H9 (cell line): ENCODE results near the gene SMAD7. TPM values are rescaled to one million over a fixed set of nuclear protein-coding genes. Genes with fewer than 3 reads are reported as not detected.

Experiments
- DNase-seq: peaks from one replicate; pipeline ENCODE4 v3.0.0-alpha.2; 2017
- H2AFZ ChIP-seq: one replicate; pipeline ENCODE4 v1.6.1; 2013; ENCODE audit warnings: mild to moderate bottlenecking, low read length, control low read depth, moderate library complexity
- H2AK5ac ChIP-seq: 2 replicates; pipeline ENCODE4 v1.6.1; 2013; ENCODE audit warnings: low read length, control low read depth, mixed read lengths; ENCODE audit not compliant: insufficient read length
- H2BK120ac ChIP-seq: one replicate; pipeline ENCODE4 v1.6.1; 2013; ENCODE audit warnings: low read depth, mild to moderate bottlenecking, low read length, control low read depth, inconsistent platforms; ENCODE audit not compliant: poor library complexity, severe bottlenecking
- H2BK12ac ChIP-seq: 2 replicates; pipeline ENCODE4 v1.6.1; 2013; ENCODE audit warnings: low read length, control low read depth, mixed read lengths, low read depth; ENCODE audit not compliant: insufficient read length
- H2BK15ac ChIP-seq: 2 replicates; pipeline ENCODE4 v1.6.1; 2013; ENCODE audit warnings: low read depth, low read length, control low read depth
- H2BK20ac ChIP-seq: one replicate; pipeline ENCODE4 v1.6.1; 2013; ENCODE audit warnings: low read depth, mild to moderate bottlenecking, low read length, control low read depth, inconsistent platforms; ENCODE audit not compliant: poor library complexity, severe bottlenecking
- H2BK5ac ChIP-seq: 2 replicates; pipeline ENCODE4 v1.6.1; 2013; ENCODE audit warnings: low read length, control low read depth, mixed read lengths; ENCODE audit not compliant: insufficient read length
- H3K14ac ChIP-seq: 2 replicates; pipeline ENCODE4 v1.6.1; 2013; ENCODE audit warnings: low read length, control low read depth; ENCODE audit not compliant: insufficient read depth
- H3K18ac ChIP-seq: 2 replicates; pipeline ENCODE4 v1.6.1; 2013; ENCODE audit warnings: low read depth, mild to moderate bottlenecking, mixed read lengths, low read length, control low read depth; ENCODE audit not compliant: insufficient read length
- H3K23ac ChIP-seq: 2 replicates; pipeline ENCODE4 v1.6.1; 2013; ENCODE audit warnings: low read length, control low read depth, mixed read lengths, low read depth; ENCODE audit not compliant: insufficient read length
- H3K23me2 ChIP-seq: 2 replicates; pipeline ENCODE4 v1.6.1; 2013; ENCODE audit warnings: low read depth, mild to moderate bottlenecking, mixed read lengths, low read length, control low read depth; ENCODE audit not compliant: insufficient read length, poor library complexity, severe bottlenecking
- H3K27ac ChIP-seq: 2 replicates; pipeline ENCODE4 v1.5.1; 2013; ENCODE audit warnings: low read length, control low read depth, mixed read lengths, low read depth; ENCODE audit not compliant: insufficient read length
- H3K27me3 ChIP-seq: 2 replicates; pipeline ENCODE4 v1.6.1; 2013; ENCODE audit warnings: low read length, control low read depth, inconsistent platforms; ENCODE audit not compliant: insufficient read depth
- H3K4ac ChIP-seq: 2 replicates; pipeline ENCODE4 v1.6.1; 2013; ENCODE audit warnings: low read depth, mild to moderate bottlenecking, control low read depth, inconsistent platforms, low read length, moderate library complexity
- H3K4me1 ChIP-seq: 2 replicates; pipeline ENCODE4 v1.6.1; 2013; ENCODE audit warnings: low read length, control low read depth, inconsistent platforms; ENCODE audit not compliant: insufficient read depth
- H3K4me2 ChIP-seq: 2 replicates; pipeline ENCODE4 v1.6.1; 2013; ENCODE audit warnings: low read length, control low read depth, mixed read lengths; ENCODE audit not compliant: insufficient read length, insufficient read depth
- H3K56ac ChIP-seq: 2 replicates; pipeline ENCODE4 v1.6.1; 2013; ENCODE audit warnings: low read depth, mild to moderate bottlenecking, mixed read lengths, low read length, control low read depth; ENCODE audit not compliant: insufficient read length
- H3K79me1 ChIP-seq: 2 replicates; pipeline ENCODE4 v1.6.1; 2013; ENCODE audit warnings: low read depth, mild to moderate bottlenecking, moderate library complexity, low read length, control low read depth, inconsistent platforms; ENCODE audit not compliant: insufficient read depth, poor library complexity, severe bottlenecking
- H3K79me2 ChIP-seq: 2 replicates; pipeline ENCODE4 v1.6.1; 2013; ENCODE audit warnings: low read length, control low read depth, inconsistent platforms; ENCODE audit not compliant: insufficient read depth
- H3K9ac ChIP-seq: 2 replicates; pipeline ENCODE4 v1.6.1; 2013; ENCODE audit warnings: low read length, control low read depth, mixed read lengths; ENCODE audit not compliant: insufficient read length; ENCODE audit errors: extremely low read depth
- H3K9me3 ChIP-seq: one replicate; pipeline ENCODE4 v1.6.1; 2013; ENCODE audit warnings: low read depth, low read length, inconsistent platforms; ENCODE audit not compliant: control insufficient read depth
- H3T11ph ChIP-seq: one replicate; pipeline ENCODE4 v1.6.1; 2013; ENCODE audit warnings: mild to moderate bottlenecking, low read length, control low read depth, inconsistent platforms
- H4K20me1 ChIP-seq: one replicate; pipeline ENCODE4 v1.6.1; 2013; ENCODE audit not compliant: control insufficient read depth, insufficient read length, insufficient read depth
- H4K5ac ChIP-seq: 2 replicates; pipeline ENCODE4 v1.6.1; 2013; ENCODE audit warnings: low read depth, mild to moderate bottlenecking, mixed read lengths, low read length, control low read depth; ENCODE audit not compliant: insufficient read length
- H4K8ac ChIP-seq: replicated peaks from 2 replicates; pipeline ENCODE4 v1.6.1; 2013; ENCODE audit warnings: low read length, control low read depth, mixed read lengths, low read depth; ENCODE audit not compliant: insufficient read length
- H4K91ac ChIP-seq: 2 replicates; pipeline ENCODE4 v1.6.1; 2013; ENCODE audit warnings: low read depth, mild to moderate bottlenecking, moderate library complexity, mixed read lengths, low read length, control low read depth; ENCODE audit not compliant: insufficient read length
- H3K27ac Mint-ChIP-seq, 3 experiments: 2 replicates in 2 of 3; 3 replicates in 1 of 3; pipeline ENCODE4 v1.8.0; 2020 to 2021; ENCODE audit warnings: mixed read lengths in 3 of 3, mild to moderate bottlenecking in 1 of 3, moderate library complexity in 1 of 3
- H3K27me3 Mint-ChIP-seq: 2 replicates; pipeline ENCODE4 v1.8.0; 2021; ENCODE audit warnings: low read depth, mild to moderate bottlenecking, moderate library complexity, mixed read lengths
- H3K36me3 Mint-ChIP-seq, 3 experiments: 2 replicates in 2 of 3; 3 replicates in 1 of 3; pipeline ENCODE4 v1.8.0; 2020 to 2021; ENCODE audit warnings: low read depth in 3 of 3, mixed read lengths in 3 of 3; ENCODE audit not compliant: insufficient read depth in 1 of 3
- H3K4me1 Mint-ChIP-seq, 2 experiments: 2 replicates each; pipeline ENCODE4 v1.8.0; 2020; ENCODE audit warnings: mixed read lengths in 2 of 2
- H3K4me3 Mint-ChIP-seq, 2 experiments: 2 replicates in 1 of 2; 3 replicates in 1 of 2; pipeline ENCODE4 v1.8.0; 2020 to 2021; ENCODE audit warnings: mild to moderate bottlenecking in 2 of 2, mixed read lengths in 2 of 2, moderate library complexity in 1 of 2
- H3K9me3 Mint-ChIP-seq, 2 experiments: 2 replicates in 1 of 2; 3 replicates in 1 of 2; pipeline ENCODE4 v1.8.0; 2020; ENCODE audit warnings: mild to moderate bottlenecking in 2 of 2, mixed read lengths in 2 of 2, moderate library complexity in 1 of 2
- CTCF ChIP-seq: fragments of 200-600 bp; sonication (generic); conservative IDR thresholded peaks from 3 replicates; pipeline ENCODE4 v1.8.0; 2021; ENCODE audit warnings: antibody characterized with exemption, mild to moderate bottlenecking
- WGBS: extraction: QIAGEN DNeasy Blood & Tissue Kit; methylation state at CpG from one replicate; pipeline ENCODE4 v1.1.7; 2013; ENCODE audit warnings: missing lambda C conversion rate, low lambda C conversion rate, mixed read lengths; ENCODE audit not compliant: insufficient read length; ENCODE audit errors: extremely low coverage; 5-methylcytosine and 5-hydroxymethylcytosine counted together
- total RNA-seq: library from RNA; stranded (reverse); gene quantifications from 2 replicates; pipeline ENCODE4 v1.2.1, GENCODE V29; 2021

The SMAD7 gene
- total RNA-seq, 1 experiment from 2014 or later: 27.7 TPM

GRCh38 chr18:48955830-48956261, 5.1 kb upstream of the SMAD7 start:
- Histone ChIP-seq H3K27me3 (no peaks in the 10 kb centered on the region; the same call in 1 of the 2 replicates), H2BK15ac (no peak overlapping the region), H2BK120ac (no peak overlapping the region), H2AK5ac (no peak overlapping the region), H3T11ph (no peak overlapping the region), H3K4me2 (no peak overlapping the region), H3K4me1 (peaks cover 12% of the 10 kb centered on the region), H3K79me2 (no peaks in the 10 kb centered on the region; the same call in 1 of the 2 replicates), H2BK5ac (no peak overlapping the region), H2BK12ac (no peak overlapping the region), H3K27ac (no peak overlapping the region), H3K18ac (no peak overlapping the region), H3K9me3 (no peaks in the 10 kb centered on the region), H3K14ac (no peak overlapping the region), H3K23me2 (peaks cover 10% of the 10 kb centered on the region), H4K5ac (no peak overlapping the region), H4K8ac (no peak overlapping the region), H3K79me1 (no peaks in the 10 kb centered on the region), H3K23ac (no peak overlapping the region), H4K91ac (no peak overlapping the region), H4K20me1 (no peaks in the 10 kb centered on the region), H3K9ac (no peak overlapping the region), H3K56ac (no peak overlapping the region), H3K4ac (no peak overlapping the region), H2AFZ (no peak overlapping the region), H2BK20ac (no peak overlapping the region)
- no CpG with 5 or more reads among the region's 7 CpGs for WGBS
- no peak for TF ChIP-seq CTCF
- peak overlapping the region; percentile 17 to 71 (median 19); a peak in 5 of 7 replicates for H3K27ac Mint-ChIP-seq
- peaks cover 55 to 58% of the 10 kb centered on the region in 2 experiments for H3K4me1 Mint-ChIP-seq
- H3K9me3 Mint-ChIP-seq: no peaks in the 10 kb centered on the region; a peak in 1 of 5 replicates
- DNase-seq: peak; percentile 56
- no peak overlapping the region; a peak in 1 of 5 replicates for H3K4me3 Mint-ChIP-seq
- peaks cover 0 to 4% (median 0%) of the 10 kb centered on the region in 3 experiments; a peak in 2 of 7 replicates for H3K36me3 Mint-ChIP-seq
- peaks cover 13% of the 10 kb centered on the region for H3K27me3 Mint-ChIP-seq
